ENCODE results near the gene RAB1B. TPM values are rescaled to one million over a fixed set of nuclear protein-coding genes. Genes with fewer than 3 reads are reported as not detected.

The RAB1B gene
- total and polyA plus RNA-seq, 10 of the 15 experiments (the other 5 are each of a cell fraction or from before 2014, with no cell fraction given), result 10.4 to 193 (median 96.9) TPM

GRCh38 chr11:66233301-66233700, 35.1 kb upstream of the RAB1B start:
- CTCF ChIA-PET, result no interaction called here
- WGBS (ENCODE audit: insufficient coverage, insufficient replicate concordance, low lambda C conversion rate, missing lambda C conversion rate), result 97% methylated on average over 5 of the region's 5 CpGs

GRCh38 chr11:66235141-66235540, 33.3 kb upstream of the RAB1B start:
- H3K9ac ChIP-seq (ENCODE audit: control insufficient read depth, insufficient read depth, low read length), result no peak overlapping the region
- H3K27me3 ChIP-seq (replicated peaks in 1 of 2; ENCODE audit: control insufficient read depth in 2 of 2, insufficient read depth in 2 of 2, low read length in 1 of 2), result no peaks in the 10 kb centered on the region
- ChIA-PET SMC1A (ENCODE audit: uncharacterized antibody, unreplicated experiment) (interaction anchor here (0.7 kb wide), 1 partner anchor 75 kb away, joined by 3 read pairs; no protein-coding TSS in a partner anchor), POLR2A (no interaction called here), RAD21 (ENCODE audit: unreplicated experiment) (no interaction called here), CTCF (interaction anchor here (1.0 kb wide), 1 partner anchor 13 kb away, joined by 5 read pairs; no protein-coding TSS in a partner anchor)
- H3K4me1 ChIP-seq (ENCODE audit: control insufficient read depth, insufficient read depth, low read length), result no peaks in the 10 kb centered on the region
- H4K20me1 ChIP-seq (ENCODE audit: control insufficient read depth, insufficient read depth), result no peaks in the 10 kb centered on the region
- 96% methylated on average over 11 of the region's 11 CpGs for whole genome bisulfite sequencing (ENCODE audit: insufficient coverage, insufficient replicate concordance, low lambda C conversion rate, missing lambda C conversion rate)
- no peaks in the 10 kb centered on the region for H3K9me3 ChIP-seq (replicated peaks; ENCODE audit: control insufficient read depth, insufficient read depth, low read length)
- TF ChIP-seq PAX5 (IDR thresholded peaks at IDR 0.05; ENCODE audit: borderline replicate concordance, low read depth, low read length) (no peak), SMAD1 (IDR thresholded peaks at IDR 0.05; ENCODE audit: low read depth, partially characterized antibody) (no peak), SIN3A (IDR thresholded peaks at IDR 0.05; ENCODE audit: low read depth, low read length) (no peak), ZBTB4 (CRISPR knock-in tag; IDR thresholded peaks at IDR 0.05) (no peak), CBFB (IDR thresholded peaks at IDR 0.05; ENCODE audit: low read depth) (no peak), NR2C2 (IDR thresholded peaks at IDR 0.05; ENCODE audit: borderline replicate concordance, control insufficient read depth, insufficient read length, low read depth) (no peak), HDAC6 (IDR thresholded peaks at IDR 0.05; ENCODE audit: unreplicated experiment) (no peak), ELK1 (IDR thresholded peaks at IDR 0.05; ENCODE audit: low read depth, low read length) (no peak)
- no peak overlapping the region for H3K27ac ChIP-seq (ENCODE audit: control insufficient read depth, insufficient read depth)
- intact Hi-C loops (cut with micrococcal nuclease; ENCODE audit: unreplicated experiment) (no loop called here), in situ Hi-C loops (cut with MboI) (no loop called here)
- H3K79me2 ChIP-seq (ENCODE audit: control insufficient read depth, insufficient read depth, low read length), result no peaks in the 10 kb centered on the region
- no TSS peak for BruUV-seq (replicated peaks)
- ATAC-seq (no peak), DNase-seq (ENCODE audit: low read depth, low spot score) (no peak), FAIRE-seq (no peak)
- no peak overlapping the region for H3K4me2 ChIP-seq (ENCODE audit: control insufficient read depth, insufficient read depth)
- no peak overlapping the region for H3K4me3 ChIP-seq
- H3K36me3 ChIP-seq (ENCODE audit: control insufficient read depth in 2 of 2, insufficient read depth in 2 of 2, low read length in 1 of 2), result peaks cover 15 to 28% of the 10 kb centered on the region in 2 experiments
- H2AFZ ChIP-seq (ENCODE audit: control insufficient read depth, low read depth, low read length), result no peak overlapping the region

More at GRCh38 chr11:66233301-66233700, 35.1 kb upstream of the RAB1B start:
- no peak overlapping the region for H3K27ac ChIP-seq (ENCODE audit: control insufficient read depth, insufficient read depth)
- ChIA-PET POLR2A (no interaction called here), RAD21 (ENCODE audit: unreplicated experiment) (no interaction called here), SMC1A (ENCODE audit: uncharacterized antibody, unreplicated experiment) (no interaction called here)
- FAIRE-seq (no peak), DNase-seq (ENCODE audit: low read depth, low spot score) (no peak), ATAC-seq (no peak)
- no peak overlapping the region for H3K4me2 ChIP-seq (ENCODE audit: control insufficient read depth, insufficient read depth)
- H2AFZ ChIP-seq (ENCODE audit: control insufficient read depth, low read depth, low read length), result no peak overlapping the region
- no peak for TF ChIP-seq E2F4 (IDR thresholded peaks at IDR 0.05; ENCODE audit: low read depth, low read length)
- no peak overlapping the region for H3K4me3 ChIP-seq
- H3K36me3 ChIP-seq (ENCODE audit: control insufficient read depth in 2 of 2, insufficient read depth in 2 of 2, low read length in 1 of 2), result peaks cover 13 to 27% of the 10 kb centered on the region in 2 experiments
- BruUV-seq (replicated peaks), result no TSS peak
- H3K9me3 ChIP-seq (replicated peaks; ENCODE audit: control insufficient read depth, insufficient read depth, low read length), result no peaks in the 10 kb centered on the region
- intact Hi-C loops (cut with micrococcal nuclease; ENCODE audit: unreplicated experiment) (no loop called here), in situ Hi-C loops (cut with MboI) (no loop called here)
- H3K27me3 ChIP-seq (replicated peaks in 1 of 2; ENCODE audit: control insufficient read depth in 2 of 2, insufficient read depth in 2 of 2, low read length in 1 of 2), result no peaks in the 10 kb centered on the region
- no peaks in the 10 kb centered on the region for H4K20me1 ChIP-seq (ENCODE audit: control insufficient read depth, insufficient read depth)
- H3K4me1 ChIP-seq (ENCODE audit: control insufficient read depth, insufficient read depth, low read length), result no peaks in the 10 kb centered on the region
- no peak overlapping the region for H3K9ac ChIP-seq (ENCODE audit: control insufficient read depth, insufficient read depth, low read length)
- H3K79me2 ChIP-seq (ENCODE audit: control insufficient read depth, insufficient read depth, low read length), result no peaks in the 10 kb centered on the region
